Glomerular visceral epithelial cell (primary cell): ENCODE data around the gene GOLM1.

Source experiments
- DNase-seq: peaks from one replicate; pipeline ENCODE4 v3.0.0-alpha.2; 2016; ENCODE audit errors: extremely low spot score

The GOLM1 gene

DNA sequence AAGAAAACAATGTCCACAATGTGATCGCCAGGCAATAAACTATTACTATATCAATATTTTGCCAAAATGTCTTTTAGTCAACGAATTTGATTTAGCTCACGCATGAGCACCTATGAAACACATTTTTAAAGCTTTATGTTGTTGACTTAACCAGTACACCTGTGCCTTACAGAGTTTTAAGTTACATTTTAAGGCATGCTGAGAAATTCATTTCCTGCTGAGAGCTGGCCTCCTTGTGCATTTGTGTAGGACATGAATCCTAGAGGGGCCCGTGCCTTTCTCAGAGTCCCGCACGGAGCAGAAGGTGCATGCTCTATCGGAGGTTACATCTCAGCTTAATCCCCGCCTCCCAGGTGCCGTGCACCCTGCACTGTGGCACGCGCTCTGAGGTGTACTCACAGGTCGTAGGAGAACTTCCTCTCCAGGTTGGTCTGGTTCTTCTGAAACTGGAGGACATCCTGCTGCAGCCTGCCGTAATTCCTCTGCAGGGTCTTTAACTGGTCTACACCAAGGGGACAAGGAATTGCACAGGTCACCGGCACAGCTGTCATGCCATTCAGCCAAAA is 53.2 kb downstream of the GOLM1 start:
- DNase-seq = no peak

DNA sequence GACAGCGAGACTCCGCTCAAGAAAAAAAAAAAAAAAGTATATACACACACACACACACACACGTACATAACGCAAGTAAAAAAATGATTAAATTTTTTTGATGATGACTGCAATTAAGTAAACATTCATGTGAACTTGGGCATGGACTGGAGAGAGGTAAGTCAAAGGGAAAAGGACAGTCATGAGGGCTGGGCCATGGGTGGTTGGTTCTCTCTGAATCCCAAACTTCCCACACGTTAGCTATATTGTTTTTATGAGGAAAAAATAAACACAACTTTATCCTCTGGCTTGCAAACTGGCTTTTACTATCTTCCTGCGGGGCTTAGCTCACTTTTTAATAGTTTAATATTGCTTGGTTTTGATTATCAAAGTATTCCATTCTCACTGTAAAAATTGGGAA is 53.7 kb downstream of the GOLM1 start:
- no peak for DNase-seq

DNA sequence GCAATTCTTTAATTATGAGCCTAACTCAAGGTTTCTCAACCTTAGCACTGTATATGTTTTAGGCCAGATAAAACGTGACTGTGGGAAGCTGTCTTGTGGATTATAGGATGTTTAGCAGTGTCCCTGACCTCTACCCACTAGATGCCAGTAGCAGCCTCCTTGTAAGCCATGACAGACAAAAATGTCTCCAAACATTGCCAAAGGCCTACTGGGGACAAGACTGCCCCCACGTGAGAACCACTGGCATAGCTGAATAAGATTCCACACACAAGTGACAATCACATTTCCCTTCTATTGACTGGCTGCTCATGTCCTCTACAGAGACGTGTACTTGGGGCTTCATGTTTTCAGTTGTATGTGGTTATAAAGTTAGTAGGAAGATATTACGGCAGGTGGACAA is 55.4 kb downstream of the GOLM1 start:
- DNase-seq = no peak

DNA sequence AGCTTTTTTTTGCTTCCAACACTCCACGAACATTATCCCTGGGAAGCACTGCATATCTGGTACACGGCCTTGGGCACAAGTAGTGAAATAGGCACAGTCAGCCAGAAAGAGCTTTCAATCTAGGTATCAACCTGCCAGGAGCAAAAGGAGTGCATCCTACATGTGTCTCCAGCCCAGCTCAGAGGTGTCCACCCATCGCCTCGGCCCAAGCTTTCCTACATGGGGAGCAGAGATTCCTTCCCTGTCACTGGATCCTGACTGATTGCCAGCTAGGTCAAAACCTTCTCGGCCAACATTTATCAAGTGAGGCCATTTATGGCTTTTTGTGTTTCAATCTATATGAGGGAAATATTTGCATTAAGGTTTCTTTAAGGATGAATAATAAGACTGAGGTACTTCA is 55.8 kb downstream of the GOLM1 start:
- DNase-seq = no peak

DNA sequence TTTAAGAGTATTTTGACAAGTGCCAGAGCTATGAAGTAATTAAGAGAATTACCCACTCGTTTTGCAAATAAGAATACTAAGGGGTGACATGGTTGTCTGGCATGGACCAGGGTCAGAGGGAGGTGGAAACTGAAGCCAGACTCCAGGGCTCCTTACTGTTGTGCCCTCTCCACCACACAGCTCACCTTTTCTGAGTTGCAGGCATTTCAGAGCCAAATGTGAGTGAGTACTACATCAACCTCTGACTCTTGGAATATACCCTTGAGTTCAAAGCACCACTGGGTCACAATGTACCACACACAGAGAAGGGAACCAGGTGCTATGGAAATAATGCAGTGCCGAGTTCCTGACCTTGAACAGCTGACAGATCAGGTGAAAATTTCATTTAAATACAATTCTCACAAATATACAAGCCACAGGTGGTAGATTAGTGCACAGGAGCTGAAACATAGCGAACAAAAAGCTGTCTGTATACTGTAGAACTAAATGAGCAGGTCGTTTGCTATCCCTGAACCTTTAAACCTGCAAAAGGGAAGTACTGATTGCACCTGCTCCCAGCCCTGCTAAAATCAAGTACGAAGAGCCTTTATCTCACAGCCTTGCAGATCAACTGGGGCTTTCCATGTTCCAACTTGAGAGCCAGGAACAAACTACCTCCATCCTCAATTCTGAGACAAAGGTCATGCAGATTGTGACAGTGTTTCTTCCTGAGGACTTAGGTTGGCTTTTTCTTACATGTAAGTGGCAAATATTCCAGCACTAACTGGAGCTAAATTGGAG is 57.0 kb downstream of the GOLM1 start:
- DNase-seq = no peak

DNA sequence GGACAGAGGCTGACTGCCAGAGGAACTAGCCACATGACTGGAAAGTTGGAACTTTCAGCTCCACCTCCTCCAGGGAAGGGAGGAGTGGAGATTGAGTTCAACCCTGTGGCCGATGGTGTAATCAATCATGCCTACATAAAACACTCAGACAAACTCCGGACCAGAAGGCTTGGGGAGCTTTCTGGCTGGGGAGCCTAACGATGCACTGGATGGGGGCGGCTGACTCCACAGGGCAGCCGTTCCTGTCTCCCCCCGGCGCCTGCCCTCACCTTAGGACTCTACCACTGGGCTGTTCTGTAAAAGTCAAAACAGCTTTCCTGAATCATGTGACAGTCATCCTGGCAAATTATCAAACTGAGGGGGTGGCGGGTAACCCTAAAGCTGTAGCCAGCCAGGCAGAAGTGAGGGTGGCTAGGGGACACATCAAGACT is 58.0 kb downstream of the GOLM1 start:
- no peak for DNase-seq

DNA sequence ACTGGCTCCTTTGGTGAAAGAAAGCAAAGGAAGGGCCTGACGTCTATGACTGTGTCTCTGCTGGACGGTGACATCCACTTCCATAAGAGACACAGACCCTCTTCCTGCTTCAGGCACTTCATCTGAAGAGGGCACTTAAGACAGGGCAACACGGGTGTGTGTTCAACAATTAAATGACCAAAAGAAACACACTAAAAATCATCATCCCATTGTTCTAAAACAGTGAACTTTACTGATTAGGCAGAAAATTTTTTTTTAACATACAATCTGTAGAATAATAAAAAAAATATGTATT is 58.5 kb downstream of the GOLM1 start:
- no peak for DNase-seq

DNA sequence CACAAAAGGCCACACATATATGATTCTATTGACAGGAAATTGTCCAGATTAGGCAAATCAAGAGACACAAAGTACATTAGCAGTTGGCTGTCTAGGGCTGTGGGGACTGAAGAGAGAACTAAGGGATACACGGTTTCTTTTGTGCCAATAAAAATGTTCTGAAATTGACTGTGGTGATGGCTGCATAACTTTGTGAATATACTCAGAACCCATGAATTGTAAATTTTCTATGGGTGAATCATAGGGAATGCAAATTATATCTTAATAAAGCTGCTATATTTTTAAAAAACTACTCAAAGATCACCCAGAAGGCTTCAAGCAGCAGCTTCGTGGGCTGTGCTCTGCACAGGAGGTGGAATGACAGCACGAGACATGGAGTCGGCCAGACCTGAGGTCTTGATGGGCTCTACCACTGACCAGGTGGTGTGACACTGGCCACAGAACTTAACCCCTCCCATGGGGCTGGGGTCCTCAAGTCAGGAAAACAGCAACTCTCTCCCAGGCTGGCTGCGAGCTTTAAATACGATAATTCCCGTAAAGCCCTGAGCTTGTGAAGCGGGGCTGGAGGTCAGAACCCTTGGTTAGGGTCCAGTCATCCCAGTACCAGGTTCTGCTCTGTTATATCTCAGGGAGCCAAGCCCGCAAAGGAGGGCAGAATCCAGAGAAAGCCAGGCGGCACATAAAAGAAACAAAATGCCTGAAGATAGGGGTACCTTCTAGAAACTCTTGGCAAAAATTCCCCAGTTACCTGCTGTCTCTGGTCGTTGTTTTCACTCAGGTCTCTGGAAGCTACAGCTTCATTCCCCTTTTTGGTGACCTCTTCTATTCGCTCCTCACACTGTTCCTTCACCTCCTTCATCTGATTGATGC is 59.1 kb downstream of the GOLM1 start:
- no peak for DNase-seq

DNA sequence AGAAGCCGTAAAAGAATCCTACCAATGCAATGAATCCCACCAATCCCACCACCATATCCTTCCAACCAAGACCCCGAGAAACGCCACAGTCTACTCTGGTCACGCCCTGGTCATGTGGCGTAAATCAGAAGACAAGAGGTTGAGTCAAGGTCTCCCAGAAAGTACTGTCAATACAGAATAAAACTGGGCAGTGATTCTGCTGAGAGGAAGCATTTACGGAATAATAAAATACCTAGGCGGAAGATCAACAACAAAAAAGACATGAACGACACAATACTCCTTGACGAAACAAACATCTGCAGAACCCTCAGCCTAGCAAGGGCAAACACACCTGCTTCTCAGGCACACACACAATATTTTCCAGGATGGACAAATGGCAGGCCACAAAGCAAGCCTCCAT is 62.8 kb downstream of the GOLM1 start:
- no peak for DNase-seq

DNA sequence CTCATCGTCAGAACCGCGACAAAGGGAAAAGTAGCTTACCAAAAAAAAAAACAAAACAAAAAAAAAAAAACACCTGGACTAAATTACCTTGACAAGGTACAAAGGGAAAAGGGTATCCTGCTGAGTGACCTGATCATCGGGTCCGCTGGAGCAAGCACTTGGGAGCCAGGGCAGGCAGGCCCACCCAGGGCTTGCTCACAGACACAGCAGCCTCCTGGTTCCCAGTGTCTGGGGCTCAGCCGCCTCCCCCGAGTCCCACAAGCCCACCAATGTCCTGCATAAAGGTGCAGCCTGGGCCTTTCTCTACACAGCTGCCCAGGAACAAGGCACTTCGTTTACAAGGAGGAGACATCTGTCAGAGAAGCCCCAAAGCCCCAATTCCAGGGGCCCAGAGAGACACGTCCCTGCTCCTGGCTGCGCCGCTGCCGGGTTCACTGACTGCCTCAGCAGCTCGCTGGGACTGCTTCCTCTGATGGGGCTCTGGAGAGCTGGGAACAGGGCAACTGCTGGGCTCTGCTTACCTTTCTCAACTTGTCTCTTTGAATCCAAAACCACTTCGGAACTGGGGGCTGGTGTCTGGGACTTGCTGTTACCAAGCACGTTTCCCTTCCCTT is 63.4 kb downstream of the GOLM1 start:
- DNase-seq = no peak

DNA sequence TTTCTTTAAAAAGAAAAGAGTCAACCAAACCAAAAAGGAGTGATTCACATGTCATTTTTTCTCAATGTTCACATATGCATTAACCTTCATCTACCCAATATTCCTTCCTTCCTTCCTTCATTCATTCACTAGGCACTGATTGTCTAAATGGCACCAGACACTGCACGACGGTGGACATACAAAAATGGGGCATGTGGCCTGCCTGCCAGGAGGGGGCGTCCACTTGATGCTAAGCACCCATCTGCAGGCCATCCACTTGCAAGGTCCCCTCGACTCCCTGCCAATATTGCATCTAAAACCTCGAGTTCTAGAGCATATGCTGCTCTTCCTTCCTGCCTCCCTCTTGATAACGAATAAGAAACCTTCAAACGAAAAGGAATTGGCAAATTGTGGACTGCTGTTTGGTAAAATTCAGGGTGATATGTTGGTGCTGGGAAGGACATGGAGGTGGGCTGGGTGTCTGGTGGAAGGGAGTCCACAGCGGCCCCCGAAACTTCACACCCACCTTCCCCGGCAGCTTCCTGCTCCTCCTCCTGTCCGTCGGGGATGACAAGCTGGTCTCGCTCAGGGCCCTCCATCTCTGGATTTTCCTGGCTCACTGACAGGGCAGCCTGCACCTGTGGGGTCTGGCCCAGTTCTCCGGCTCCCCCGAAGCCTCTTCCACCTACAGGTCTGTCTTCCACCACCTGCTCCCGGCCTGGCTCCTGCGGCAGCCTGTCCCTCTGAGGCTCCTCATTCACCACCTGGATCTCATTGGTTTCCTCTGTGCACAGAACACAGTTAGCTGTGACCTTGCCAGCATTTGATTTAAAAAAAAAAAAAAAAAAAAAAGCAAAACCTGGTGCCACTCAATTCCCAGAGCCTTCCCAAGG is 64.3 kb downstream of the GOLM1 start:
- DNase-seq = peak; percentile 53

DNA sequence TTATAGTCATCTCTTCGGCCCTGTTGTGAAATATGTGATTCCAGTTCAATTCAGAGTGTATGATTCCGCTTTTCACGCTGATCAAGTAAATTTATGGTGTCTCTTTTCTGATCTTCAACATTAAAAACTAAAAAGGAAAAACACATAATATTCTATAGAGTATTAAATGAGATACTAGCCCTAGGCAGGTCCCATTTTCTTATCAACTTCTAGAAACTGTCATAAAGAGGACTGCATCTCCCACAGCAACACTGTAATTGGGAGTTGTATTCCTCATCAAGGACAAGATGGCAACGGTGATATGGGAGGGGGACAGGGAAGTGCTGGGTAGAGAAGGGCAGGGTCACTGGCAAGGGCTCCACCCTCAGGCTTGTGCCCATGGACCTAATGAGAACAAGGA is 71.6 kb downstream of the GOLM1 start:
- no peak for DNase-seq

DNA sequence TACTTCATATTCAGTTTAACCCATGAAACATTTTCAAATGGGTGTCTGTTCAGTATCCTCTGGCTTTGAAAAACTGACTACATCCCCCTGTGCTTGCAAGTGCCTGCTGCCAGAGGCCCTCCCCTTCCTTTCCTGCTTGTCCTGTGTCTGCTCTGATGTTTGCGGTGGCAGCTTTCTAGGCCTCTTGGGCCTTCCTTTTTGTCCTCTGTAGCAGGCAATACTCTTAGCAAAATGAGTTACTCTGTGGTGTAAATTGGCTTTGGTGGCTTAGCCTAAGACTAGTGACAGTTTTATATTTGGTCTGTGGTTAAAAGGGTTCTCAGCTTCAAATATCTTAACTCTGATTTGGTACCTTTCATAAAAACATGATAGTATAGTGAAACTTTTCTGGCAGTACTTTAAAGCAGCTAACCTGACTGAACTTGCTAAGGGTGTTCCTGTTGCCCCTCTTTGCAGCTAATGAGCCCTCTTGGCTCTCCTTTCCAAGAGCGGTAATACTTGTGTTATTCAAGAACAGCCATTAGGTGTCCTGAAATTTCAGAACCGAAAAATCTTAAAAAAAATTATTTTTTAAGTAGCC is 76.6 kb downstream of the GOLM1 start:
- DNase-seq = no peak

DNA sequence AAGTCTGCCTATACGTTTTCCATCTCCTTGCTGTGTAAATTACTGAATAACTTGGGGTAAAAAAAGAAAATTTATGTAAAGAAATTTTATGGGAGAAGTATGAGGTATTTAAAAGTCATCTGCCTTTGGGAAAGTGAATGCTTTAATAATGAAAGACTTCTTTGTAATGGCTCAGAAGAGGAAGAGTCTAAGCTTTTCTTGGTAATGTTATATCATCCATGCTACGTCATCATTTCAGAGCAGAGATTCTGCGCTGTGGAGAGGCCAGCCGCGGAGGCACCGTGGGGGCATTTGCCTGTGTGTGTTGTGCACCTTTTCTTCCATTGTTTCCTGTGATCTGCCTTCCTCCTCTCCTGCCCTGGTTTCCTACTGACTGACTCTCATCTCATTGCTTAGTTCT is 78.2 kb downstream of the GOLM1 start:
- no peak for DNase-seq

DNA sequence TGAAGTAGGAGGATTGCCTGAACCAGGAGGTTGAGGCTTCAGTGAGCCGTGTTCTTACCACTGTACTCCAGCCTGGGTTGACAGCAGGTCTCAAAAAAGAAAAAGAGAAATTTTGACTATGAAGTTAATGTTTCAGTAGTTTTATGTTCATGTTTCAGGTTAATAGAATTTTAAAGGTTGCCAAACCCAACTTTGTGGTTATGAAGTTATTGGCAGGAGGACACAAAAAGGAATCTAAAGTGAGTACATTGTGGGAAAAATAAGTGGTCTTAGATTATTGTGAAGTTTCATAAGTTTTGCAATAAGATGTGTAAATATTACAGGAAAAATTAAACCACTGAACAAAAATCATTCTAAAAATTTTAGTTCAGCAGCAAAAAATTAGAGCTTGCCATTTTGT is 78.6 kb downstream of the GOLM1 start:
- no peak for DNase-seq

DNA sequence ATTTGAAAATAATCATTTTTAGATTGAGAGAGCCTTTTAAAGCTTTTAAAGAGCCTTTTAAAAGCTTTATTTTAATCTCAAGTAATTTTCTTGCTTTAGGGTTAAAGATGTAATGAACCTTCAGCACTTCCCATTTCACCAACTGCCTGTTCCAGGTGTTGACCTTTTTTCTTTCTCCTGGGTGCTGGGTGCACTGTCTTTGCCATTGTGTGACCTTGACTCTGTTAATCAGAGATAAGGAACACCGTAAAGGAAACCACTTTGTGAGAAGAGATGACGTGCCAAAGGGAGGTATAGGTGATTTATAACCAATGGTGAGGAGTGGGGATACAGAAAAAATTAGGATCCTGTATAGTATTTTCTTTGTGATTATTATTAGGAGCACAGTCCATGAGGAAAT is 90.2 kb downstream of the GOLM1 start:
- DNase-seq = no peak

DNA sequence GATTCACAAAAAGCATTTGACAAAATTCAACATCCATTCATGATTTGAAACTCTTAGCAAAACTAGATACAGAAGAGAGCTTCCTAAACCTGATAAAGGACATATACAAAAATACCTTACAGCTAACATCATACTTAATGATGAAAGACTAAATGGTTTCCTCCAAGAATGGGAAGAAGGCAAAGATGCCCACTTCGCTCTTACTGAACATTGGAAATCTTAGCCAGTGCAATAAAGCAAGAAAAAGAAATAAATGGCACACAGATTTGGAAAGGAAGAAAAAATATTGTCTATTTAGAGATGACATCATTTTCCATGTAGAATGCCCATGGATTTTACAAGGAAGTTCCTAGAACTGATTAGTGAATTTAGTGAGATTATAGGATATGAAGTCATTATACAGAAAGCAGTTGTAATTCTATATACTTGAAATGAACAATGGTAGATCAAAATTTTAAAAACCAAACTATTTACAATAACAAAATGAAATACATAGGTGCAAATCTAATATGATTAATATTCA is 94.0 kb downstream of the GOLM1 start:
- DNase-seq = no peak

DNA sequence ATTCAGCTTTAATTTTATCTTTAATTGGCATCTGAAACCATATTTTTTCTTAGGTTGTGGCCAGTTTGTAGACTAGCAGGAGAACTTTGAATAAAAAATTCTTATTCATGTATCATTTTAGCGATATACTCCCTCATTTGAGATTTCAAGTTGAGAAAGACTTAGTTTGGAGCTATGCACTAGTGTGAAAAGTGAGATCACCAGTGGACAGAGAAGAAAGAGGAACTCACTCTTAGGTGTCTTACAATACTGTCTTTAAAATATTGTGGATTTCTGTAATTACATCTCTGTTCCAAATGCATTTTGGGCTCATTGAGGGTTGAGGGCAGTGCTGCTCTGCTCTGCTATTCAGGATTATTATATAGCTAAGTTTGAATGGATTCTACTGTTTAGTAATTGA is 103.8 kb downstream of the GOLM1 start:
- no peak for DNase-seq

DNA sequence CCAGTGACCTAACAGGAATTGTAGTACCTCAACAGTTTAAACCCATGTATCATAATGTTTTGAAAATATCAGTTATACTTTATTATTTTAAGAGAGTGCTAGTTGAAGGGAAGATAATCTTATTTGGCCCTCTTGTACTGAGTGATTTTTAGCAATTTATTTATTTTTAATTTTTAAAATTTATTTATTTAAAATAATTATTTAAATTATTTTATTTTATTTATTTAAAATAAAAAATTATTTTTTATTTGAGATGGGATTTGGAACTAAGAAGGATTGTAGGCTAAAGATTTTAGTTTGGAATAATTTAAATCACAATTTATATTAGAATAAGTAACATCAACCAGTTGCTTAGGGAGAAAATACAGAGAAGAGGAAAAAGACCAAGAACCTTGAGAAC is 104.3 kb downstream of the GOLM1 start:
- DNase-seq = no peak

DNA sequence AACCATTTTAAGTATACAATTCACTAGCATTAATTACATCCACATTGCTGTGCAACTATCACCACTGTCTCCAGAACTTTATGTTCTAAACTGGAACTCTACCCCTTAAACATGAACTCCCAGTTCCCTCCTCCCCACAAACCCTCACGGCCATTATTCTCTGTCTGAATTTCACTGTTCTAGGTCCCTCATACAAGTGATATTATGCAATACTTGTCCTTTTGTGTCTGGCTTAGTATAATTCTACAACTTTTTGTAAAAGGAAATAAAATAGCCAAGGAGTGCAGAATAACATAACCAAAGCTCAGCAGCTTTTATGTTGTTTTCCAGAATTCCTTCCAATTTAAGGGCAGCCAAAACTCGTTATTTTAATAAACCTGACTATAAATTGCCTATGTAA is 105.2 kb downstream of the GOLM1 start:
- DNase-seq = no peak

DNA sequence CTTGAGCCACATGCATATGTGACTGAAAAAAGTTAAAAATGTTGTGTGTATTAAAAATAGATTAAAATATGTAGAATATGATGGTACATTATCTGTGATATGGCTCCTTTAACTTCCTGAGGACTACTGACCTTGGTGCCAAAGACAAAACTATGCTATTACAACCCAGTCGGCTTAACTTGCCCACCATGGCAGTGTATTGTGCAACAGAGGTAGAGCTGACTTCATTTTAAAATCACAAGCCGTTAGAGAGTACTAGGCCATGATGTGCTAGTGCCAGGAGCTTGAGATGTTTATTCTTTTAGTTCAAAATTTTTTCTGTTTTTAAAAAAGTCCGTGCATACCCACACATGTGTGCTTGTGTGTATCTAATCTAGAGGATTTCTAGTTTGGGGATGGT is 112.1 kb downstream of the GOLM1 start:
- DNase-seq = no peak
